Ishikawa (cell line): ENCODE measurements around the gene CALN1.

Source experiments
- CEBPB ChIP-seq: IDR thresholded peaks from 2 replicates; pipeline ENCODE4 v1.6.1; 2012
- CREB1 ChIP-seq: IDR thresholded peaks from 2 replicates; pipeline ENCODE4 v1.6.1; 2012; ENCODE audit warnings: low read depth
- EGR1 ChIP-seq: IDR thresholded peaks from 2 replicates; pipeline ENCODE4 v1.6.1; 2012
- EP300 ChIP-seq: IDR thresholded peaks from 2 replicates; pipeline ENCODE4 v1.6.1; 2012; ENCODE audit warnings: borderline replicate concordance
- FOXM1 ChIP-seq: IDR thresholded peaks from 2 replicates; pipeline ENCODE4 v1.6.1; 2012; ENCODE audit warnings: low read depth, borderline replicate concordance
- NFIC ChIP-seq: IDR thresholded peaks from 2 replicates; pipeline ENCODE4 v1.6.1; 2012
- RAD21 ChIP-seq: IDR thresholded peaks from 2 replicates; pipeline ENCODE4 v1.6.1; 2012; ENCODE audit warnings: low read depth
- REST ChIP-seq: IDR thresholded peaks from 2 replicates; pipeline ENCODE4 v1.6.1; 2012; ENCODE audit warnings: low read depth, mild to moderate bottlenecking
- TAF1 ChIP-seq: IDR thresholded peaks from 2 replicates; pipeline ENCODE4 v1.6.1; 2012; ENCODE audit warnings: low read depth, mild to moderate bottlenecking
- TCF12 ChIP-seq: IDR thresholded peaks from 2 replicates; pipeline ENCODE4 v1.6.1; 2012; ENCODE audit warnings: low read depth
- TEAD4 ChIP-seq: IDR thresholded peaks from 2 replicates; pipeline ENCODE4 v1.6.1; 2012
- USF1 ChIP-seq: IDR thresholded peaks from 2 replicates; pipeline ENCODE4 v1.6.1; 2012
- YY1 ChIP-seq: IDR thresholded peaks from 2 replicates; pipeline ENCODE4 v1.6.1; 2012; ENCODE audit warnings: low read depth
- ZBTB7A ChIP-seq: IDR thresholded peaks from 2 replicates; pipeline ENCODE4 v1.6.1; 2012; ENCODE audit warnings: low read depth
- TF ChIP-seq, protein P1 (sequence below): IDR thresholded peaks from 2 replicates; pipeline ENCODE4 v1.6.1; 2012

Gene CALN1

GRCh38 chr7:71976645-71977044, 435.5 kb downstream of the CALN1 start:
- TF ChIP-seq TEAD4 (no peak), EP300 (no peak), CEBPB (no peak), ZBTB7A (no peak), TCF12 (no peak), TAF1 (no peak), NFIC (no peak), CREB1 (no peak), EGR1 (no peak), USF1 (no peak), FOXM1 (no peak), YY1 (no peak), REST (no peak), RAD21 (no peak)
- TF ChIP-seq, protein P1, sequence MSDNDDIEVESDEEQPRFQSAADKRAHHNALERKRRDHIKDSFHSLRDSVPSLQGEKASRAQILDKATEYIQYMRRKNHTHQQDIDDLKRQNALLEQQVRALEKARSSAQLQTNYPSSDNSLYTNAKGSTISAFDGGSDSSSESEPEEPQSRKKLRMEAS: no peak

GRCh38 chr7:71974611-71975010, 437.5 kb downstream of the CALN1 start:
- TF ChIP-seq TAF1 (no peak), TEAD4 (no peak), CEBPB (no peak), YY1 (no peak), FOXM1 (no peak), TCF12 (no peak), REST (no peak), CREB1 (no peak), EGR1 (no peak), RAD21 (no peak)

- TF ChIP-seq, protein P1: no peak
- TF ChIP-seq CEBPB (no peak), YY1 (no peak), NFIC (no peak), ZBTB7A (no peak), FOXM1 (no peak), TAF1 (no peak), CREB1 (no peak), USF1 (no peak), REST (no peak), TCF12 (no peak), RAD21 (no peak), EGR1 (no peak), EP300 (no peak), TEAD4 (no peak)
Measured at GRCh38 chr7:71972534-71972933, 439.6 kb downstream of the CALN1 start.

DNA sequence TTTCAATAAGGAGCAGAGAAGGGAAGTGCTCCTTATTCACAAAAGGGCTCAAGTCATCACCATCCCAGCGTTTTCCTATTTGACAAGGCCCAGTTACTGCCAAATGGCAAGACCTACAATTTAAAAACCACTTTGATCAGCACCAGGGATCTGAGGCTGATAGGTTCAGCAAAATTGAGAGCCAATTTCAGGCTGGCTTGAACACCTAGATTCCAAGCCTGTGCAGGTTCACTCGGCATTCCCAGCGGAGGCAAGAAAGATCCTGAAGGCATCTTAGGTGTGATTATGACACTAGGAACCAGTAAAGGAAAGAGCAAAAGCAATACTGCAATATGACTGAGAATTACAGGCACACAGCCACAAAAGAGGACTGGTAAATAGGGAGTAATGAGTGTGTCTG, 441.4 kb downstream of the CALN1 start:
- TF ChIP-seq USF1 (no peak), CEBPB (no peak), FOXM1 (no peak), CREB1 (no peak), EP300 (no peak), RAD21 (no peak), ZBTB7A (no peak), TAF1 (no peak), NFIC (no peak), EGR1 (no peak), TEAD4 (no peak), TCF12 (no peak), YY1 (no peak)
- TF ChIP-seq, protein P1: no peak
